ENCODE results near the gene DICER1.

DICER1 gene

GRCh38 chr14:95037273-95037672 lies 120.1 kb downstream of the DICER1 start:
- DNase-seq (ENCODE audit: low spot score) = no peak
